Measurements from ENCODE around the gene PADI1.

Gene PADI1

GRCh38 chr1:17168091-17168876 lies 36.6 kb upstream of the PADI1 start:
- TF ChIP-seq CTCF (IDR thresholded peaks at IDR 0.05; ENCODE audit: low read depth, low read length): no peak
- DNase-seq (ENCODE audit: low read depth, low spot score): peak; percentile 91
- no peak overlapping the region for H3K4me3 ChIP-seq (ENCODE audit: low read depth, low read length)
- in situ Hi-C loops (cut with HindIII; ENCODE audit: low sequenced_read_pairs): no loop called here

DNA sequence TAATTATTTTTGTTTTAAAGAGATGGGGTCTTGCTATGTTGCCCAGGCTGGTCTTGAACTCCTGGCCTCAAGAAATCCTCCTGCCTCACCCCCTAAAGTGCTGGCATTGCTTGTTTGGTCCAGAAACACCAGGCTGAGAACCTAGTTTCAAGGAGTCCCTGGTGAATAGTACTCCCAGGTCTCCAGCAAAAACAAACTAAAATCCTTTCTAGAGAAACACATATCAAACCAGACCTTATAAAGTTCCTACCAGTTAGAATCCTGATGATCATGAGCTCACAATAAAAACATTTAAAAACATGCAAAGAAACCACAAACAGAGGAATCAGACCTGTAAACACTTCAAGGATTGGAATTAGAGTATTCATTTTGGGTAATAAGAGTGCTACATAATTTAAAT lies 34.4 kb upstream of the PADI1 start:
- no peak for TF ChIP-seq CTCF (IDR thresholded peaks at IDR 0.05; ENCODE audit: low read depth, low read length)
- peak; percentile 82 for DNase-seq (ENCODE audit: low read depth, low spot score)
- H3K4me3 ChIP-seq (ENCODE audit: low read depth, low read length): no peak overlapping the region
- in situ Hi-C loops (cut with HindIII; ENCODE audit: low sequenced_read_pairs): no loop called here

GRCh38 chr1:17173217-17173616 lies 31.7 kb upstream of the PADI1 start:
- in situ Hi-C loops (cut with HindIII; ENCODE audit: low sequenced_read_pairs): no loop called here
- no peak for TF ChIP-seq CTCF (IDR thresholded peaks at IDR 0.05; ENCODE audit: low read depth, low read length)

DNA sequence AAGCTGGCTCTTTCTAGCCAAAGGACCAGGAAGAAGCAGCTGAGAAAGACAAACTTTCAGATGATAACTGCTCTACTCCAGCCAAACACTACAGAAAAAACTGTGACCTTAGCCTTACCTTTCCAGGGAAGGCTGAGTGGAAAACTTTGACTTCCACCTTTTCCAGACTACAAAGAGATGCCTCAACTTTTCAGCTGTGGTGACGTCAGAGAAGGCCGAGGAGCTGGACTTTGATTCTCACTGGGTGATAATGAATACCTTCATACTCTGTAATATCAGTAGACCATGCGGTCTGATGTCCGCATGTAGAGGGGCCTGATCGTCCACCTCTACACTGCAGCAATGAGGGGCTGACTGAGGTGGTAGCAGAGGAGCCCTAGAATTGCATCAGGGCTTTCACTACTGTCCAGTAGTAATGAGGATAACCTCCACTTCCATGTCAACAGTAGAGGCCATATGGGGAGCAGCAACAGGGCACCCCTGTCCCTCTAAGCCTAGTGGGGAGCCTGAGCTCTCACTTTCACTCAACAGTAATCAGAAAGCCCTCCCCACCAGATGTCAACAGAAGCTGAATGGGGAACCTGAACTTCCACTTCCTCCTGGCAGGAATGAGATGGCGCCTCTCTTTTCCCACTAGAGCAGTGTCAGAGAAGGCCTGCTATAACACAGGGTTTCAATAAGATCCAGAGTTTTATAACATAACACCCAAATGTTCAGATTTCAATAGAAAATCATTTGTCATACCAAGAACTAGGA lies 28.4 kb upstream of the PADI1 start:
- no peak for DNase-seq (ENCODE audit: low read depth, low spot score)
- in situ Hi-C loops (cut with HindIII; ENCODE audit: low sequenced_read_pairs): no loop called here
- H3K4me3 ChIP-seq (ENCODE audit: low read depth, low read length): no peak overlapping the region
- no peak for TF ChIP-seq CTCF (IDR thresholded peaks at IDR 0.05; ENCODE audit: low read depth, low read length)

More at GRCh38 chr1:17173217-17173616, 31.7 kb upstream of the PADI1 start:
- DNase-seq (ENCODE audit: low read depth, low spot score): no peak
- no peak overlapping the region for H3K4me3 ChIP-seq (ENCODE audit: low read depth, low read length)

DNA sequence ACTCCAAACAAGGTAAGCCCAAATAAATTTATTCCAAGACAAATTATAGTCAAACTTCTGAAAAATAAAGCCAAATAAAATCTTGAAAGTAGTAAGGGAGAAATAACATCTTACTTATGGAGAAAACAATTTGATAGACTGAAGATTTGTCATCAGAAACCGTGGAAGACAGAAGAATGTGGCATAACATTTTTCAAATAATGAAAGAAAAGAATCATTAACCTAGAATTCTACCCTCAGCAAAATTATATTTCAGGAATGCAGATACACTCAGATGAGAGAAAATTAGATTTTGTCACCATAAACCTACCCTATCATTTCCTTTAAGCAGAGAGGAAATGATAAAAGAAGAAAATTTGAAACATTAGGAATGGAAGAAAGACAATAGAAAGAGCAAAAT lies 27.3 kb upstream of the PADI1 start:
- TF ChIP-seq CTCF (IDR thresholded peaks at IDR 0.05; ENCODE audit: low read depth, low read length): no peak
- in situ Hi-C loops (cut with HindIII; ENCODE audit: low sequenced_read_pairs): no loop called here
- no peak overlapping the region for H3K4me3 ChIP-seq (ENCODE audit: low read depth, low read length)
- DNase-seq (ENCODE audit: low read depth, low spot score): no peak

DNA sequence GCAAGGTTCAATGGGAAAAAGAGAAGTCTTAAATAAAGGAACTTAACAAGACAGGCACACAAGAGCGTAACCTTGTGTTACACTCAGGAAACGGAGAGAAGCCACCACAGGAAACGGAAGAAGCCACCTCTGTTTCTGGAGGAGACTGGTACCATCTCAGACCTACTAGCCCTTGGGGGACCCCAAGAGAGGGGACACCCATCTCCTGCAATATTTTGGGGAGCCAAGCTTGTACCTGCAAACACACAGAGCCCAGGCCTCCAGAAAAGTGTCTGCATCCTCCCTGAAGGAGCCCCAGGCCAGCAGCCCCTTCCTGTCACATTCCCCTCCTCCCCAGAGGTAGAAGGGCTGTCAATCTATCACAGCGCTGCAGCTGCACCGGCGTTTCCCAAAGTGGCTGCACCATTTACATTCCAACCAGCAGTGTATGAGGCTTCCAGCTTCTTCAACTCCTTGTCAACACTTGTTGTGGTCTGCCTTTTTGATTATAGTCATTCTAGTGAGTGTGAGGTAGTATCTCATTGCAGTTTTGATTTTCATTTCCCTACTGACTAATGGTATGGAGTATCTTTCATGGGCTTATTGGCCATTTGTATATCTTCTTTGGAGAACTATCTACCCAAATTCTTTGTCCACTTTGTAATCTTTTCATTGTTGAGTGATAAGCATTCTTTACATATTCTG lies 23.0 kb upstream of the PADI1 start:
- in situ Hi-C loops (cut with HindIII; ENCODE audit: low sequenced_read_pairs): no loop called here
- TF ChIP-seq CTCF (IDR thresholded peaks at IDR 0.05; ENCODE audit: low read depth, low read length): no peak
- no peak for DNase-seq (ENCODE audit: low read depth, low spot score)
- no peak overlapping the region for H3K4me3 ChIP-seq (ENCODE audit: low read depth, low read length)

Data from astrocyte of the spinal cord (primary cell).